ENCODE data around the gene GNL1. TPM values are rescaled to one million over a fixed set of nuclear protein-coding genes. Genes with fewer than 3 reads are reported as not detected.

The GNL1 gene
- total RNA-seq, 4 donors from 2014 or later, result 40.1 to 50.6 (median 43.7) TPM

DNA sequence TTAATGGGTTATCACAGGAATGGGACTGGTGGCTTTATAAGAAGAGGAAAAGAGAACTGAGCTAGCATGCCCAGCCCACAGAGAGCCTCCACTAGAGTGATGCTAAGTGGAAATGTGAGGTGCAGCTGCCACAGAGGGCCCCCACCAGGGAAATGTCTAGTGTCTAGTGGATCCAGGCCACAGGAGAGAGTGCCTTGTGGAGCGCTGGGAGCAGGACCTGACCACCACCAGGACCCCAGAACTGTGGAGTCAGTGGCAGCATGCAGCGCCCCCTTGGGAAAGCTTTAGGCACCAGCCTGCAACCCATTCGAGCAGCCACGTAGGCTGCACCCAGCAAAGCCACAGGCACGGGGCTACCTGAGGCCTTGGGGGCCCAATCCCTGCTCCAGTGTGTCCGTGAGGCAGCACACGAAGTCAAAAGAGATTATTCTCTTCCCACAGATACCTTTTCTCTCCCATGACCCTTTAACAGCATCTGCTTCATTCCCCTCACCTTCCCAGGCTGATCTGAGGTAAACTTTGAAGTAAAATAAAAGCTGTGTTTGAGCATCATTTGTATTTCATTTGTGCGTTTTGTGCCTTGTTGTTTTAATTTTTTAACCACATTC is 62.5 kb downstream of the GNL1 start:
- TF ChIP-seq, protein P1, sequence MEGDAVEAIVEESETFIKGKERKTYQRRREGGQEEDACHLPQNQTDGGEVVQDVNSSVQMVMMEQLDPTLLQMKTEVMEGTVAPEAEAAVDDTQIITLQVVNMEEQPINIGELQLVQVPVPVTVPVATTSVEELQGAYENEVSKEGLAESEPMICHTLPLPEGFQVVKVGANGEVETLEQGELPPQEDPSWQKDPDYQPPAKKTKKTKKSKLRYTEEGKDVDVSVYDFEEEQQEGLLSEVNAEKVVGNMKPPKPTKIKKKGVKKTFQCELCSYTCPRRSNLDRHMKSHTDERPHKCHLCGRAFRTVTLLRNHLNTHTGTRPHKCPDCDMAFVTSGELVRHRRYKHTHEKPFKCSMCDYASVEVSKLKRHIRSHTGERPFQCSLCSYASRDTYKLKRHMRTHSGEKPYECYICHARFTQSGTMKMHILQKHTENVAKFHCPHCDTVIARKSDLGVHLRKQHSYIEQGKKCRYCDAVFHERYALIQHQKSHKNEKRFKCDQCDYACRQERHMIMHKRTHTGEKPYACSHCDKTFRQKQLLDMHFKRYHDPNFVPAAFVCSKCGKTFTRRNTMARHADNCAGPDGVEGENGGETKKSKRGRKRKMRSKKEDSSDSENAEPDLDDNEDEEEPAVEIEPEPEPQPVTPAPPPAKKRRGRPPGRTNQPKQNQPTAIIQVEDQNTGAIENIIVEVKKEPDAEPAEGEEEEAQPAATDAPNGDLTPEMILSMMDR (IDR thresholded peaks at IDR 0.05), result no peak
- no peak for ATAC-seq (ENCODE audit: low FRiP score)
- DNase-seq (ENCODE audit: low spot score), result no peak

DNA sequence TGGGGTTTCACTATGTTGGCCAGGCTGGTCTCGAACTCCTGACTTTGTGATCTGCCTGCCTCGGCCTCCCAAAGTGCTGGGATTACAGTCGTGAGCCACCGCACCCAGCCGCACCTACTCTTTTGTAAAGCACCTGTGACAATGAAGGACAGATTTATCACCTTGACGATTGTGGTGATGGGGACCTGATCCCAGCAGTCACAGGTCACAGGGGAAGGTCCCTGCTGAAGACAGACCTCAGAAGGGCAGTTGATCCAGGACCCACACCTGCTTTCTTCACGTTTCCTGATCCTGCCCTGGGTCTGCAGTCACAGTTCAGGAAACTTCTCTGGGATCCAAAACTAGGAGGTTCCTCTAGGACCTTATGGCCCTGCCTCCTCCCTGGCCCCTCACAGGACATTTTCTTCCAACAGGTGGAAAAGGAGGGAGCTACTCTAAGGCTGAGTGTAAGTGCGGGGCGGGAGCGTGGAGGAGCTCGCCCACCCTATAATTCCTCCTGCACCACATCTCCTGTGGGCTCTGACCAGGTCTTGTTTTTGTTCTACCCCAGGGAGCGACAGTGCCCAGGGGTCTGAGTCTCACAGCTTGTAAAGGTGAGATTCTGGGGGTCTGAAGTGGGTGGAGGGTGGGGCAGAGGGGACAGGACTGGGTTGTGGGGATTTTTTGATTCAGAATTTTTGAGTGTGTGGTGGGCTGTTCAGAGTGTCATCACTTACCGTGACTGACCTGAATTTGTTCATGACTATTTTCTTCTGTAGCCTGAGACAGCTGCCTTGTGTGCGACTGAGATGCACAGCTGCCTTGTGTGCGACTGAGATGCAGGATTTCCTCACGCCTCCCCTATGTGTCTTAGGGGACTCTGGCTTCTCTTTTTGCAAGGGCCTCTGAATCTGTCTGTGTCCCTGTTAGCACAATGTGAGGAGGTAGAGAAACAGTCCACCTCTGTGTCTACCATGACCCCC is 64.0 kb downstream of the GNL1 start:
- TF ChIP-seq, protein P1 (IDR thresholded peaks at IDR 0.05), result no peak
- ATAC-seq (ENCODE audit: low FRiP score) (no peak), DNase-seq (ENCODE audit: low spot score) (no peak)

Small RNAs within 50 kb of the gene (small RNA-seq; reads per million reads assigned to genes)
- gene MIR877, result 4.5 reads per million, percentile 74 among the genes with 10 or more reads in this experiment

Other genes starting within 250 kb of the GNL1 start
- 10 to 100 TPM; 10.4 to 17.2 (median 15.2) TPM for gene TRIM39, start 229.6 kb downstream of the GNL1 start, total RNA-seq
- 10 to 100 TPM; 36.6 to 53.8 (median 48.1) TPM for gene RPP21, start 211.3 kb downstream of the GNL1 start, total RNA-seq
- gene HLA-E, start 67.0 kb downstream of the GNL1 start, total RNA-seq, result 1,000 to 10,000 TPM in 1 of 4 donors, 100 to 1,000 TPM in 3; 562 to 1,653 (median 781) TPM
- gene PRR3, start 806 bp upstream of the GNL1 start, total RNA-seq, result 10 to 100 TPM in 1 of 4 donors, 1 to 10 TPM in 3; 5.0 to 10.4 (median 7.5) TPM
- gene ABCF1, start 15.0 kb upstream of the GNL1 start, total RNA-seq, result 10 to 100 TPM; 34.4 to 86.0 (median 51.1) TPM
- gene PPP1R10, start 60.8 kb upstream of the GNL1 start, total RNA-seq, result 10 to 100 TPM; 26.3 to 89.4 (median 42.0) TPM
- 10 to 100 TPM; 35.7 to 67.4 (median 43.0) TPM for gene MRPS18B, start 61.4 kb upstream of the GNL1 start, total RNA-seq
- 1 to 10 TPM; 3.2 to 7.1 (median 5.8) TPM for gene ATAT1, start 70.4 kb upstream of the GNL1 start, total RNA-seq
- gene C6orf136, start 90.6 kb upstream of the GNL1 start, total RNA-seq, result 10 to 100 TPM in 1 of 4 donors, 1 to 10 TPM in 3; 4.7 to 11.2 (median 7.3) TPM
- gene DHX16, start 116.5 kb upstream of the GNL1 start, total RNA-seq, result 10 to 100 TPM; 19.5 to 28.1 (median 24.3) TPM
- 10 to 100 TPM; 25.5 to 55.7 (median 43.4) TPM for gene PPP1R18, start 130.2 kb upstream of the GNL1 start, total RNA-seq
- gene NRM, start 134.5 kb upstream of the GNL1 start, total RNA-seq, result 1 to 10 TPM; 2.9 to 5.8 (median 3.7) TPM
- gene MDC1, start 160.8 kb upstream of the GNL1 start, total RNA-seq, result 10 to 100 TPM in 1 of 4 donors, 1 to 10 TPM in 3; 6.2 to 15.0 (median 7.2) TPM
- 100 to 1,000 TPM; 229 to 281 (median 256) TPM for gene TUBB, start 163.9 kb upstream of the GNL1 start, total RNA-seq
- gene FLOT1, start 186.2 kb upstream of the GNL1 start, total RNA-seq, result 100 to 1,000 TPM in 3 of 4 donors, 10 to 100 TPM in 1; 90.2 to 156 (median 142) TPM
- gene IER3, start 188.1 kb upstream of the GNL1 start, total RNA-seq, result 100 to 1,000 TPM in 1 of 4 donors, 10 to 100 TPM in 2, 1 to 10 TPM in 1; 6.8 to 224 (median 43.4) TPM

Data from omental fat pad (tissue), 4 donors.